Measurements from ENCODE around the gene SH3BP1. TPM values are rescaled to one million over a fixed set of nuclear protein-coding genes. Genes with fewer than 3 reads are reported as not detected.

Gene SH3BP1
- total and polyA plus RNA-seq, 9 of the 15 experiments (the other 6 are each of a cell fraction or from before 2014, with no cell fraction given), result 0.10 to 36.2 (median 10.4) TPM

DNA sequence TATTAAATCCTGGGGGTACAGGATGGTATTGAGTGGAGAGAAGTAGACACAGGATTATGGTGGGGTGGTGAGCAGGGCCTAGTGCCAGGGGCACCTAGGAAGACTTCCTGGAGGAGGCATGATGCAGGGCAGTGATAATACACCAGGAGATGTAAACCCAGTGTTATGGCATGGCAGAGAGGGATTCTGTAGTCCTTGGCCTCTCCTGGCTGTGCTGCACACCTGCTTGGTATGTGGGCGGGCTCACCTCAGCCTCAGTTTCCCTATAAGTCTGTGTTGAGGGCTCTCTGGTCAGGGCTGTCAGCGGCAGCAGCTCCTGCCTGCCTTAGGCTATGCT is 21.2 kb downstream of the SH3BP1 start (continued):
- TF ChIP-seq OTX1 (CRISPR knock-in tag; IDR thresholded peaks at IDR 0.05) (no peak), SNIP1 (IDR thresholded peaks at IDR 0.05; ENCODE audit: low read depth) (no peak), NUFIP1 (IDR thresholded peaks at IDR 0.05; ENCODE audit: partially characterized antibody) (no peak), ZNF140 (CRISPR knock-in tag; IDR thresholded peaks at IDR 0.05) (no peak), CUX1 (CRISPR knock-in tag; IDR thresholded peaks at IDR 0.05) (no peak), SREBF2 (CRISPR knock-in tag; IDR thresholded peaks at IDR 0.05) (no peak), KLF1 (tag; IDR thresholded peaks at IDR 0.05) (no peak), ZKSCAN3 (CRISPR knock-in tag; IDR thresholded peaks at IDR 0.05) (no peak), KDM1A (IDR thresholded peaks at IDR 0.05) (peak in 1 of 2 experiments; percentile 32; a peak in 1 of 4 replicates), RBM14 (IDR thresholded peaks at IDR 0.05; ENCODE audit: borderline replicate concordance, insufficient read depth, low read depth, low read length) (no peak), PRPF4 (IDR thresholded peaks at IDR 0.05; ENCODE audit: insufficient read depth, low read depth, low read length, poor library complexity, severe bottlenecking) (no peak)
- TF ChIP-seq, protein P1, sequence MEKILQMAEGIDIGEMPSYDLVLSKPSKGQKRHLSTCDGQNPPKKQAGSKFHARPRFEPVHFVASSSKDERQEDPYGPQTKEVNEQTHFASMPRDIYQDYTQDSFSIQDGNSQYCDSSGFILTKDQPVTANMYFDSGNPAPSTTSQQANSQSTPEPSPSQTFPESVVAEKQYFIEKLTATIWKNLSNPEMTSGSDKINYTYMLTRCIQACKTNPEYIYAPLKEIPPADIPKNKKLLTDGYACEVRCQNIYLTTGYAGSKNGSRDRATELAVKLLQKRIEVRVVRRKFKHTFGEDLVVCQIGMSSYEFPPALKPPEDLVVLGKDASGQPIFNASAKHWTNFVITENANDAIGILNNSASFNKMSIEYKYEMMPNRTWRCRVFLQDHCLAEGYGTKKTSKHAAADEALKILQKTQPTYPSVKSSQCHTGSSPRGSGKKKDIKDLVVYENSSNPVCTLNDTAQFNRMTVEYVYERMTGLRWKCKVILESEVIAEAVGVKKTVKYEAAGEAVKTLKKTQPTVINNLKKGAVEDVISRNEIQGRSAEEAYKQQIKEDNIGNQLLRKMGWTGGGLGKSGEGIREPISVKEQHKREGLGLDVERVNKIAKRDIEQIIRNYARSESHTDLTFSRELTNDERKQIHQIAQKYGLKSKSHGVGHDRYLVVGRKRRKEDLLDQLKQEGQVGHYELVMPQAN (IDR thresholded peaks at IDR 0.05; ENCODE audit: borderline replicate concordance), result no peak
- TF ChIP-seq, protein P2, sequence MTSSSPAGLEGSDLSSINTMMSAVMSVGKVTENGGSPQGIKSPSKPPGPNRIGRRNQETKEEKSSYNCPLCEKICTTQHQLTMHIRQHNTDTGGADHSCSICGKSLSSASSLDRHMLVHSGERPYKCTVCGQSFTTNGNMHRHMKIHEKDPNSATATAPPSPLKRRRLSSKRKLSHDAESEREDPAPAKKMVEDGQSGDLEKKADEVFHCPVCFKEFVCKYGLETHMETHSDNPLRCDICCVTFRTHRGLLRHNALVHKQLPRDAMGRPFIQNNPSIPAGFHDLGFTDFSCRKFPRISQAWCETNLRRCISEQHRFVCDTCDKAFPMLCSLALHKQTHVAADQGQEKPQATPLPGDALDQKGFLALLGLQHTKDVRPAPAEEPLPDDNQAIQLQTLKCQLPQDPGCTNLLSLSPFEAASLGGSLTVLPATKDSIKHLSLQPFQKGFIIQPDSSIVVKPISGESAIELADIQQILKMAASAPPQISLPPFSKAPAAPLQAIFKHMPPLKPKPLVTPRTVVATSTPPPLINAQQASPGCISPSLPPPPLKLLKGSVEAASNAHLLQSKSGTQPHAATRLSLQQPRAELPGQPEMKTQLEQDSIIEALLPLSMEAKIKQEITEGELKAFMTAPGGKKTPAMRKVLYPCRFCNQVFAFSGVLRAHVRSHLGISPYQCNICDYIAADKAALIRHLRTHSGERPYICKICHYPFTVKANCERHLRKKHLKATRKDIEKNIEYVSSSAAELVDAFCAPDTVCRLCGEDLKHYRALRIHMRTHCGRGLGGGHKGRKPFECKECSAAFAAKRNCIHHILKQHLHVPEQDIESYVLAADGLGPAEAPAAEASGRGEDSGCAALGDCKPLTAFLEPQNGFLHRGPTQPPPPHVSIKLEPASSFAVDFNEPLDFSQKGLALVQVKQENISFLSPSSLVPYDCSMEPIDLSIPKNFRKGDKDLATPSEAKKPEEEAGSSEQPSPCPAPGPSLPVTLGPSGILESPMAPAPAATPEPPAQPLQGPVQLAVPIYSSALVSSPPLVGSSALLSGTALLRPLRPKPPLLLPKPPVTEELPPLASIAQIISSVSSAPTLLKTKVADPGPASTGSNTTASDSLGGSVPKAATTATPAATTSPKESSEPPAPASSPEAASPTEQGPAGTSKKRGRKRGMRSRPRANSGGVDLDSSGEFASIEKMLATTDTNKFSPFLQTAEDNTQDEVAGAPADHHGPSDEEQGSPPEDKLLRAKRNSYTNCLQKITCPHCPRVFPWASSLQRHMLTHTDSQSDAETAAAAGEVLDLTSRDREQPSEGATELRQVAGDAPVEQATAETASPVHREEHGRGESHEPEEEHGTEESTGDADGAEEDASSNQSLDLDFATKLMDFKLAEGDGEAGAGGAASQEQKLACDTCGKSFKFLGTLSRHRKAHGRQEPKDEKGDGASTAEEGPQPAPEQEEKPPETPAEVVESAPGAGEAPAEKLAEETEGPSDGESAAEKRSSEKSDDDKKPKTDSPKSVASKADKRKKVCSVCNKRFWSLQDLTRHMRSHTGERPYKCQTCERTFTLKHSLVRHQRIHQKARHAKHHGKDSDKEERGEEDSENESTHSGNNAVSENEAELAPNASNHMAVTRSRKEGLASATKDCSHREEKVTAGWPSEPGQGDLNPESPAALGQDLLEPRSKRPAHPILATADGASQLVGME (CRISPR knock-in tag; IDR thresholded peaks at IDR 0.05), result no peak
